Muscle of back (tissue), 11 donors: ENCODE measurements around the gene CLMN. TPM values are rescaled to one million over a fixed set of nuclear protein-coding genes. Genes with fewer than 3 reads are reported as not detected.
"Not testable (repeated sequence)": the region's sequence is repeated elsewhere in the genome, so short reads cannot be mapped to it uniquely, and the experiment has no call there.

ENCODE experiments used
- DNase-seq, 3 donors: peaks; one replicate each; pipeline versions ENCODE4 v3.0.0 to v3.0.0-alpha.2; 2013
- polyA plus RNA-seq, 10 donors: library from polyadenylated mRNA; unstranded; fragments of 120-200 nt; gene quantifications; one replicate each; pipeline ENCODE4 v1.2.1, GENCODE V29; 2013; ENCODE audit not compliant: insufficient read length in 10 of 10

CLMN gene
- polyA plus RNA-seq, 10 donors, result 1.6 to 4.6 (median 3.0) TPM

DNA sequence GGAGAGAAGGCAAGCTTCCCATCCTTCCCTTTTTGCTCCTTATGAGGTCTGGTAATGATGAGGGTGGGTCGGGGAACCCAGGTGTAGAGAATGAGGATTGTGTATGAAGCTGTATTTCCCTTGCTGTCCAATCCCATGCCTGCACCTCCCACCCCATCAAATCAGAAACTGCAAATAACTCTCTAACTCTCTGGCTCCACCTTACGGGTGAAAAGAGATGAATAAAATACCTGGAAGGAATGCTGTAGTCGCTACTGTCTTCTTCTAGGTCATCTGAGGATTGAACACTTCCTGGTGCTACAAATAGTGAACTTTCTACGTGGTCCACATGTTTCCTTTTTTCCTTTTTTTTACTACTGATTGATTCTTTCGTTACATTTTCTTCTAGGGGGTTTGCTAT, 123.4 kb downstream of the CLMN start:
- no peak for DNase-seq

DNA sequence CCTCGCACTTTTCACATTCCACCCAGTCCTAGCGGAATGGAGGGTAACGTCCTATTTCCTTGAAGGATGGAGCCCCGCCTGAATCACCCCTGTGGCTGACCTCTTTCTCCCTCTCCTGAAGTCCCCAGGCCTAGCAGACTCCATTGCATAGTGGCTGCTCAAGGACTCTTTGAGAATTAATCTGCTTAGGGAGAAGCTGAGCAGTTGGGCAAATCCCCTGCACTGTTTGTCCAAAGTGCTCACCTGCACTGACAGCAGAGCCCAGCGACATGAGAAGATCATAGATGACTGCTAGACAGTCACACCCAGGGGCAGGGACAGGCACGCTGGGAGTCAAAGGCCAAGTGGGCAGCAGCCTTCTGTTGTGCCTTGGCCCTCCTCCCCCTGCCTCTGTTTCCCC, 124.7 kb downstream of the CLMN start:
- no peak for DNase-seq

DNA sequence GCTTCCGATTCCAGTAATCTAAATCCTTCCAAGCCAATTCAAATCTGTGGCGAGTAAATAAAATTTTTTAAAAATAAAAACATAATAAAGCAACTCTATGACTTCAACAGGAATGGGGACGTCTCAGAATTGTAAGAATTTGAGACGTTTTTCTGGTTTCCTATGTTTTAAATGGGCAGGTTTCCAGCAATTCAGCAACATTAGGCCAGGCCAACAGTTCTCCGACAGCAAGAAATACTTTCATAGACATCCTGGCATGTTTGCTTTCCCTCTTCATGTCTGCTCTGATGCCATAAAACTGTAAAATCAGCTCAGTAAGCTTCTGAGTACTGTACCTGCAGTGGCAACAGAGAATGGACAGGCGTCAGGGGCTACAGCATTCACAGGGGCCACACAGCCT, 126.6 kb downstream of the CLMN start:
- peak in 1 of 3 donors; percentile 36 for DNase-seq

DNA sequence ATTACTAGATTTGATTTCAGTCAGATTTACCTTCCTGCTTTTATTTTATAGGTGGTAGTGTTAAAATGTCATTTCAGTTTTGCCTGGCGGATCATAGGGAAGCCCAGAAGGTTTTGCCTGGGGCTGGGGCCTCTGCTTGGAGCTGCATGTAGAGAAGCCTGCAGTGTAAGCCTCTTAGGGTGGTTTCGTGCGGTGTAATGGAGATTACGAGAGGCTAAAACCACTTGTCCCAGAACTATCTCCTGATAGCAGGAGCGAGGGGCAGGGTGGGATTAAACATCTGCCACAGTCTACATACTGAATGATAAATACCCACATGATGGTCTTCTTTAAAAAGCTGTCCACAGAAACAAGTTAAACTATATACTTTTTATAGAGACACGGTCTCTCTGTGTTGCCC, 127.4 kb downstream of the CLMN start:
- no peak for DNase-seq

DNA sequence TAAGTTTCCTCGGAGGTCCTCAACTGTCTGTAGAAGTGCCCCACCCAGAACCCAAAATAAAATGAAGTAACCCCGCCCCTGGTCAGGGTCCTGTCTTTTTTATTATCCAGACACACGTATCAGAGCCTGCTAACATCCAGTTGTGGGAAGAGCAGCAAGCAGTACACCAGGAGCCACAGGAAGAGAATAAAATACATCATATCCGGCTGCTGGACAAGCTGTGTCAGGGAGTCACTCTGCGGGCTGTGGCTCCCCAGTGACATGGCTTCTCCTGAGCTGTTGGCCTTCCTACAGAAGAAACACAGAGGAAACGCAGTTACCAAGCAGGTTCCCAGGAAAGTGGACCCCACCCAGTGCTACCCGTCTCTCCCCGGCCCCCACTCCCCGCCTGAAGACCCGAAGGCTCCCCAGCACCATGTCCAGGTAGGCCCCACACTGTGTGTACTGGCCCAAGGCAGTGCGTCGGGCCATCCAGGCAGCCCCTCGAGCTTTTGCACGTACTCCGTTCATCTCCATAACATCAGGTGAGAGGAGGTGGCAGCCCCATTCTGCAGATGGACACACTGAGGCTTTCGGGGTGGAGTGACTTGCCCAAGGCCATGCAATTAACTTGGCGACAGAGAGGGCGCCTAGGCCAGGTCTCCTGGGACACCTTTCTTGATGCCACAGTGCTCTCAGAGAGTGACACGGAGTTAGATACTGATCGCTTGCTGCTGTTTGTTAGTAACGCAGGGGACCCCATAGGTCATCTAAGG, 128.1 kb downstream of the CLMN start:
- no peak for DNase-seq

DNA sequence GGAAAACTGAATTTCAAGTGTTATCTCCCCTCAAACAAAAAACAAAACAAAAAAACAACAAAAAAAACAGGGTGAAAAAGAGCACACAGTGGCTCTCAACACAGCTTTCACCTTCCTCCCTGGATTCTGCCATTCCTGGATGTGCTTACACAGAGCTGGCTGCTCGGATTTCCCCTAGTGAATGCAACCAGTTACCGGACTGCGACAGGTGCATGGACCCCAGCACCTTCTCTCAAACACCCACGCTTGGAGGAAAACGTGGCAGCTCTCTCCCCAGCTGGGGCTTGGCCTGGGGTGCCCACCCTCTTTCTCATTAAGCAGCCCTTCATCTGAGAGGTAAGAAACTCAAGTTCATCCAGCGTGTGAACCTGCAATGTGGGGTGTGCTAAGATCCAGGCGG, 128.9 kb downstream of the CLMN start:
- DNase-seq, result no peak

DNA sequence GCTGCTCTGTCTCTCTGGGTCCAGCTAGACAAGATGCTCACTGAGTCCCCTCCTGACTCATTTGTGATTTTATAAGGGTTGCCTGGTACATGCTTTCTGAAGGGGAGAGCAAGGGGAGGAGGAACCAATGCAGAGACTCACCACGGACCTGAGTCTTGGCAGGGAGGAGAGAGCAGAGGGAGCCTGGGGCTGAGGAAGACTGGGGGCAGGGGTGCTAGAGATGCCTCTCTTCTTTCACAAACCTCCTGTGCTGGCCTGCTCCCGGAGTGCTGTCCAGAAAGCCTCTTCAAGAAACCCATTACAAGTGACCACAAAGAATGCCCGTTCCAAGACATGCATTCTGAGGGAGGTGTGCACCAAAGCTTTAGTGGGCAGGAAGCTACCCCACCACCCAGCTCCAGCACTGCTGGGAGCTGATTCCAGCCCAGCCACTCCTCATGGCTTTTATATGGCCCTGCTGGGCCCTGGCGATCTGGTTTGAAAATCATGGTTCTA, 129.3 kb downstream of the CLMN start:
- no peak for DNase-seq

DNA sequence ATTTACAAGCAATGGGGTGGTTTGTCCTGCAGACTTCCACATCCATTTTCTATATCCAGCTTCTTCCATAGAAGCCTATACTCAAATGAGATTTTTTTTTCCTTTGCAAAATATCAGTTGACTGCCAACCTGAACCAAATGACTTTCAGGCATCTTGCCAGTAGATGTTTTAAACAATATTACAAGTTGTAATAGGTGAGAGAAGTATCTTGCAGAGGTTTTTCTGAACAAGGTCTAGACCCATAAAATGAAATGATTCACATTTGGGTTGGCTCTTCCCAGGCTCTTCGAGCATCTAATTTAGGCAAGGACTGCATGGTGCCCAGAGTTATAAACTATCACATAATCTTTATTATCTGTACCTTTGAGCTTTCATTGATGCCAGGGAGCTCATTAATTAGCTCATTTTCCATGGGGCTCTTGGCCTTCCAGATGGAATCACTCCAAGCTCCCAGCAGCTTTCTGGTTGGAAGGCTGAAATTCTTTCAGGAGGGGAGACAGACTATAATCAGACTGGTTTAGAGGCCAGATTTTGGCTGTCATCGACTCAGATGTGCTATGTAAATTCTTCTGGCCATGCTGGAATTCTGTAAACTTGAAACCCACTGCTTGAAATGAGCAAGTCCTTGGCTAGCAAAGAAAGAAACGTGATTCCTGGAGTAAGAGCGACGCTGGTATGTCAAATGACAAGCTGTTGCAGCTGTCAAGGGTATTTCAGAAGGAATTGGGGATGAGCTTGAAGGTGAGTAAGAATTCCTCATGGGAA, 130.2 kb downstream of the CLMN start:
- DNase-seq, result peak in 1 of 3 donors; percentile 33

DNA sequence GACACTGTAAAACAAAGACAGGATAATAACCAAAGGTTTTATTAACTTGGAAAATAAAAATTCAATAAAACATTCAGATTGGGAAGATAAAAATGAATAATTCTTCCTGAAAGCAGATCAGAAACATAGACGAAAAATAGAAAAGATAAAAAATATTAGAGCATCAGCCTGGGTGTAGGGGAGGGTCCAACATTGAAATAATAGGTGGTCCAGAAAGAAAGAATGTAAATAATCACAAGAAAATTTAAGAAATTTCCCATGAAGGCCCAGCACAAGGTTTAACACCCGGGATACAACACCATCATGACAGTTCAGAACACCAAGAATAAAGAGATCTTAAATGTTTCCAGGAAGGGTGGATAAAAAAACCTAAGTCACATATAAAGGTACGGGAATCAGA, 131.3 kb downstream of the CLMN start:
- DNase-seq, result no peak

DNA sequence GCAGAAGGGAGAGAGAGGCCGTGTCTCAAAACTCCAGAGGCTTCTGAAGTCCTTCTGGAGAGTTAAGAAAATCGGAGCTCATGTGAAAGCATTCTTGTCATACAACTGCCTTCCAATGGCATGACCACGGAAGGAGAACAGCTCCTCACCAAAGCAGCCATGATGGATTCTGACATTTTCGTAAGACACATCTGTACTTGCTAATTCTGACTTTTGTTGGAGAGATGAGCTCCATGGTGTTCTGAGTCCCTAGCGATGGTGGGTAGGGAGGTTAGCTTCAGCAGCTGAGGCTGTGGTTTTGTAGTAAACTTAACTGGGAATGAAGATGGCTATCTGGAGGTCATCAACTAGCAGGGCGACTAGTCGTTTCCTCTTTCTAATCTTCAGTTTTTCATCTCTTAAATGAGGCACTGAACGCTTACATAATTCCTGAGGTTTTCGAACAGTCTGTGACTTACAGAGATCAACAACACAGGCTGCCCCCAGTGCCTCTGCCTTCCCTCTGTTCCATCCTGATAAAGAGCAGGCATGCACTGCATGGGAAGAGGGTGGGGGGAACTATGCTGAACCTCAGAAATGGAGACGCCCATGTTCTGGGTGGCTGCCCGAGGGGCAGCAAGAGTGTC, 133.8 kb downstream of the CLMN start:
- DNase-seq, result no peak

DNA sequence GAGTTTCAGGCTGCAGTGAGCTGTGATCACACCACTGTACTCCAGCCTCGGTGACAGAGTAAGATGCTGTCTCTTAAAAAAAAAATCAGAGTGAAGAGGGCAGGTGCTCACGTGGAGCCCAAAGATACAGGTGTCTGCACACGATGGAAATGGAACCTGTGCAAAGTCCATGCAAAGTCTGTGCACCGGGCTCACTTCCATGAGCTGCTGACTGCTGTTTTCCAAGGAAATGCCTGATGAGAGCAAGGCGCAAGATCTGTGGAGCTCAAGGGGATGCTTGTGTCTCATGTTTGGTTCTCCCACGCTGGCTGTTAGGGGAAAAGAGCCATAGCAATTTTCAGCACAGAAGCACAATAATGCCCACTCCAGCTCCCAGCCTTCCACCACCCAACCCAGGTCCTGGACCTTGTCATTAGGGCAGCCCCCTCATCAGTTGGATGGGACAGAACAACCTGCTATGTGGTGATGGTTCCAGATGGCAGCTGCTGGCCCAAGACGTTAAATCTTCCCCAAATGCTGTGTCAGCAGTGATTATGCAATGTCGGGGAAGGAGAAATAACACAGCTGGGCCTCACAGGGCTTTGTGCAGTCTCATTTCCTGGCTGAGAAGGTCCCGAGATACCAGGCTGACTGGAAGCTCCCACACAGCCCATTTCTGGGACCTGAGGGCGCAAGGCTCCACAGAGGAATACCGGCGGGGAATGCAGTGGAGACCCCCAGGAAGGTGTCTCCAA, 134.5 kb downstream of the CLMN start:
- peak in 2 of 3 donors; percentile 29 to 67 for DNase-seq

DNA sequence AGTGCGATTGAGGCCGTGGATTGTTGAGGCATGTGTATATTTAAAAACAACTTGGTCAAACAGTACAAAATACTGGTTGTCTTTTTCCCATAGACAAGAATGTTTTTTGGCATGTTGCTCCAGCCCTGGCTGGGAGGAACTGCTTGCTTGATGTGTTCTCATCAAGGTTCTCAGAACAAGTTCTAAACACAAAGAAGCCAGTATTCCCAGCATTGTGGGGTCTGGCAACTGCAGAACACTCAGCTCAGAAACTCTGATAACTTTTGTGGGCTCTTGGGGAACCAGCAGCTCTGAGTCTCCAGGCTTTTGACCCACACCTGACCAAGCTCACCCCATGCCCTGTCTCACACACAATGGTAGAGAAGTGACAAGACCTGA, 135.3 kb downstream of the CLMN start:
- peak in 1 of 3 donors; percentile 32 for DNase-seq

DNA sequence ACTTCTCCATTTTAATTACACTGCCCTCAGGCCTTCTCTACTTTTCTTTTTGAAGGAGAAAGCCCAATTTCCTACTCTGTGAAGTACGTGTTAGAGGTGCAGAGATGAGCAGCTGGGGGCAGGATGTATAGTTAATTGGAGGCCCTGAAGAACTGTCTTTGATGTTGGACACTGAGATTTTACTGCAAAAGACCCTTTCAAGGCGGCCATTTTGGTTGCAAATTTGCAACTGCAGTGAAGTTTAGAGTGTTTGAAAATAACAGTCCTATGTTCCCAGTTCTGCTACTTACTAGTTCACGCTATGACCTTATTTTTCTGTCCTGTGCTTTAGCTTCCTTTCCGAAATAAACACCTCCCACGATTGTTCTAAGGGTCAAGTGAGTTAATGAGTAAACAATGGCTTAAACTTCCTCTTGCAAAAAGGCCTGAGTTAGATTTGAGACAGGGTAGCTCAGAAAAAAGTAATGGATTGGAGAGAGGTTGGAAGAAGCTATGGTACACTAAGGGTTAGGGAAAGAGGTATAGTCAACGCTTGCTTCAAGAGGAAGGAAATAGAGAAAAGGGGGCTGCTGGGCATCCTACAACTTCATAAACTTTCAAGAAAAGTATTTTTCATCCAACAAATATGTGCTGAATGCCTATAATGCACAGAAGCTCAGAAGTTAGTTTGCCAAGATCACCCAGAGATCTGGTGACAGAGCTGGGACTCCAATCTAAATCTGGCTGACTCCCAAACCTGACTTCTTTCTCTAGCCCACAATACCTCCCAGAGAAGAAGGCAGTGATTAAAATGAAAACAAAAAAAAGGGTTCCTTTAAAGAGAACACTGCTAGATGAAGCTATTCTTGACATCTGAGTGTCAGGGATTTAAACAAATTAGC, 135.9 kb downstream of the CLMN start:
- DNase-seq, result peak in 1 of 3 donors; percentile 24

DNA sequence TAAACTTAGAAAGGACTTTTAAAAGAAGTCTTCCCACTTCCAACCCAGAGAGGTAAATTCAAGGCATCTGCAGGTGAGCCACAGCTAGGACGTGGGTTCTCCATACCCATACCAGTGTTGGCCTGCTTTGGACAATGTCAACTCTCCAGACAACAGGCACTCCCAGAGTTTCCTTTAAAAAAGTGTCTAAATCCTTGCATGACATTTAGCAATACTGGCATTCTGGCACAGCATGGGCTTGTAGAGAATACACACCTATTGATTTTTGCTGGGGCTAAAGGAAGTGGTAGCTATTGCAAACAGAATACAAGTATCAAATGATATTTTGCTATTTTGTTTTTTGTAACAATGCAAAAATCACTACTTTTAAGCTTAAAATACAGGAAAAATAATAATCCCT, 136.6 kb downstream of the CLMN start:
- no peak for DNase-seq

DNA sequence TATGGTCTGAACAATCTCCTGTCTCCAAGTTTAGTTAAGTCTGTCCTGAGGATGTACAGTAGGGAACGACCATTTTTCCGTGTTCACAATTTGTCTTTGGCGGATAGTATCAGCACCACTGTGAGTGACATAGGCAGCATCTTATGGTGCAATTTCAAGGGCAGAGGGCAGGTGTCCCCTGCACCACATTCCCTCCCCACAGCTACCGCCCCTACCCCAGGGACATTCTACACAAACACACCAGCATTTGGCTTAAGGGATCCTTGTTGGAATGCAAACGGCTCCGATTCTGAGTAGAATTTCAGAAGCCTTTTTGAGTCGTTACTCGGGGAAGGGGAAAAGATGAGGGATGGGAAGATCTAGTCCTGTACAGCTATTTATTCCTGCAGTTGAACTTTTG, 137.3 kb downstream of the CLMN start:
- DNase-seq, result no peak

DNA sequence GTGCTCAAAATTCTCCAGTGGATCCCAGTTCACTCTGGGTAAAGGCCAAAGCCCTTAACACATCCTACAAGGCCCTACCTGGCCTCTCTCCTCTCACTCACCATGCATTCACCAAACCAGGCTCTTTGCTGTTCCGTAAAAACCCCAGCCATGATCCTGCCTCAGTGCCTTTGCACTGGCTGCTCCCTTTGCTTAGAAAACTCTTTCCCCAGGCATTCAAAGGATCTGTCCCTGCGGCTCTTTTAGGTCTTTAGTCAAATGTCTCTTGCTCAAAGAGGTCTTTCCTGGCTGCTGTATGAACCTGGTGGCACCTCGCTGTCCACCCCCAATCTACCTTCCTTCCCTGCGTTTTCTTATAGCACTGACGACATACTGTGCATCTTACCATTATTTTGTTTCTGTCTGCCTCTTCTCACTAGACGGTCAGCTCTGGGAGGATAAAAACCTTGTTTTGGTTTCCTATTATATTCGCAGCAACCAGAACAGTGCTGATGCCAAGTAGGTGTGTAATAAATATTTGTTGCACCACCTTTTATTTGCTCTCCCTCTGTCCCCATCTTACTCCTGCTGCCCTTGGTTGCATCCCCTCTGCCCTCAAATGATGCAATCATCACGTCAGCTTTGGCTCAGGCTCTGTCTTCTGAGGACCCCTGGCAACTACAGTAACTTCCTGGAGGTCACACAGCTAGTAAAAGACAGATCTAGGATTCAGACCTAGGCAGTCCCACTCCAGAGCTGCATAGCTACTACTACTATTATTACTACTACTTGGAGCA, 138.6 kb downstream of the CLMN start:
- DNase-seq, result no peak

DNA sequence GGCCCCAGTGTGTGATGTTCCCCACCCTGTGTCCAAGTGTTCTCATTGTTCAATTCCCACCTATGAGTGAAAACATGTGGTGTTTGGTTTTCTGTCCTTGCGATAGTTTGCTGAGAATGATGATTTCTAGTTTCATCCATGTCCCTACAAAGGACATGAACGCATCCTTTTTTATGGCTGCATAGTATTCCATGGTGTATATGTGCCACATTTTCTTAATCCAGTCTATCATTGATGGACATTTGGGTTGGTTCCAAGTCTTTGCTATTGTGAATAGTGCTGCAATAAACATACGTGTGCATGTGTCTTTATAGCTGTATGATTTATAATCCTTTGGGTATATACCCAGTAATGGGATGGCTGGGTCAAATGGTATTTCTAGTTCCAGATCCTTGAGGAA, 144.0 kb downstream of the CLMN start:
- DNase-seq, result not testable (repeated sequence)

DNA sequence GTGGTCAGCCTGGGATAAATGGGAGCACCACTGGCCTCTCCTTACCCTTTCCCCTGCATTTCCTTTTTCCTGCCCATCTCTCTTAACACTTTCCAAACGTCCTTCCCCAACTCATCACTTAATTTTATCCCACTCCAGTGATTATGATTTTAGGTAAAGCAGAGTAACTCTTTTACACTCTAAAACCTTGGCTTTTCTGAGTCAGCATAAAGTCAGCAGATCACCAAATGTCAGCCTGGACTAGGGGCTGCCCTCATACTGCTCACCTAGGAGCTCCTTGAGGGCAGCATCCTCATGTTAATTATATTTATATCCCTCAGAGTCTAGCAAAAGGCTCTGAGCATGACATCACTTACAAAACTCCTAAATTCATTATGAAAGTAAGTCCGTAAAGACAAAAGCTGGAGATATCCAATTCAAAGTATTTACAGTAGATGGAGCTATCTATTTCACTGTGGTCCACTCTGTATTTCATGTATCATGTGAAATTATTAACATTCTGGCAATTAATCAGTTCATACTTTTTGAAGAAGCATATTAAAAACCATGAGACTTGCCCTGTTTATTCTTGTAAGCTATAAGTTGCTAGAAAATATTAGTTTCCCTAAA, 145.4 kb downstream of the CLMN start:
- peak in 1 of 3 donors; percentile 32 for DNase-seq

DNA sequence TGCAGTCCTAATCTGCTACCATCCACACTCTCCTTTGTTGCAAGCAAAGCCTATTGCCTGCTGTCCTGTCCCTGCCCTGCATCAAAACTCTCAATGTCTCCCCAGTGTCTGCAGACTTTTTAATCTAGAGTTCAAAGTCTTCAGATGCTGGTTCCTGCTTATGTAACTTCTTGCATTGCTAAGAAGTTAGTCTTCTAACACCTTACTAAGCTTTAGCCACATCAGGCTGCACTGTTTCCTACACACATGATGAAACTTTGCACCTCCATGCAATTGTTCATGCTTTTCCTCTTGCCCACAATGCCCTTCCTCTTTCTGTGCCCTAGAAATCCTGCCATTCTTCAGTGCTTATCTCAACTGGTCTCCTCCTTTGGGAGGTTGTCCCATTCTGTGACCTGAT, 146.2 kb downstream of the CLMN start:
- DNase-seq, result no peak

DNA sequence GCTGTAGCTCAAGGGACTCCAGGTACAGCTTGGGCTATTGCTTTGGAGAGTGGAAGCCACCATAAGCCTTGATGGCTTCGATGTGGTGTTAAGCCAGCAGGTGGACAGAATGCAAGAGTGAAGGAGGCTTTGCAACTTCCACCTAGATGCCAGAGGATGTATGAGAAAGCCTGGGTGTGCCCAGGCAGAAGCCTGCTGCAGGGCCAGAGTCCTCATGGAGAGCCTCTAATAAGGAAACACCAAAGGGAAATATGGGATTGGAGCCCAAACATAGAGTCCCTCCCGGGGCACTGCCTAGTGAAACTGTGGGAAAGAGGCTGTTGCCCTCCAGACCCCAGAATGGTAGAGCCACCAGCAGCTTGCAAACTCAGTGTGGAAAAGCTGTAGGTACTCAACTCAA, 152.5 kb downstream of the CLMN start:
- no peak for DNase-seq
